H1 (cell line): ENCODE data around the gene PROK1. TPM values are rescaled to one million over a fixed set of nuclear protein-coding genes. Genes with fewer than 3 reads are reported as not detected.

Experiments
- CTCF ChIA-PET: fragments of 300-600 bp; sonication (Branson Sonifier 250); formaldehyde crosslinking; loops from one replicate; lab custom pipeline; 2021; ENCODE audit not compliant: partially characterized antibody; lab: Charles Lee
- POLR2A ChIA-PET: fragments of 300-600 bp; sonication (Branson Sonifier 250); formaldehyde crosslinking; loops from one replicate; lab custom pipeline; 2021; ENCODE audit warnings: inconsistent platforms; ENCODE audit not compliant: partially characterized antibody; lab: Charles Lee
- DNase-seq, 2 experiments: peaks; one replicate each; pipeline versions ENCODE4 v3.0.0 to v3.0.0-alpha.2; 2010 to 2022; ENCODE audit warnings: low spot score in 2 of 2, low read depth in 1 of 2, mixed read lengths in 1 of 2
- FAIRE-seq: peaks from 2 replicates; lab custom pipeline; 2011; peaks lifted over from hg19 to GRCh38; lab: Jason Lieb, UNC
- H2AFZ ChIP-seq: 2 replicates; pipeline ENCODE4 v1.8.1; 2012; ENCODE audit warnings: low read length, inconsistent platforms
- H2AK5ac ChIP-seq: 2 replicates; pipeline ENCODE4 v1.6.1; 2013; ENCODE audit warnings: low read depth, low read length
- H2BK120ac ChIP-seq: replicated peaks from 2 replicates; pipeline ENCODE3; 2013; ENCODE audit warnings: low read depth, low read length, inconsistent platforms
- H2BK12ac ChIP-seq: 2 replicates; pipeline ENCODE4 v1.6.1; 2013; ENCODE audit warnings: low read depth, low read length
- H2BK15ac ChIP-seq: 2 replicates; pipeline ENCODE4 v1.6.1; 2013; ENCODE audit warnings: low read length
- H2BK20ac ChIP-seq: 2 replicates; pipeline ENCODE4 v1.6.1; 2013; ENCODE audit warnings: low read length
- H2BK5ac ChIP-seq: 2 replicates; pipeline ENCODE4 v1.6.1; 2013; ENCODE audit warnings: low read depth, low read length
- H3K14ac ChIP-seq: 2 replicates; pipeline ENCODE4 v1.6.1; 2013; ENCODE audit warnings: inconsistent platforms; ENCODE audit not compliant: insufficient read length
- H3K18ac ChIP-seq: 2 replicates; pipeline ENCODE4 v1.6.1; 2013; ENCODE audit warnings: low read length; ENCODE audit errors: extremely low read depth
- H3K23ac ChIP-seq: 2 replicates; pipeline ENCODE4 v1.6.1; 2013; ENCODE audit warnings: inconsistent platforms; ENCODE audit not compliant: insufficient read length
- H3K23me2 ChIP-seq: 2 replicates; pipeline ENCODE4 v1.6.1; 2013; ENCODE audit warnings: low read depth, low read length
- H3K27ac ChIP-seq: 2 replicates; pipeline ENCODE4 v1.6.1; 2011; ENCODE audit warnings: low read depth, low read length, inconsistent platforms
- H3K27me3 ChIP-seq, 4 experiments: replicated peaks in 1 of 4; 1 replicate in 1 of 4; 2 replicates in 3 of 4; pipeline versions ENCODE4 v1.6.1 to v1.8.1; 2011 to 2013; ENCODE audit warnings: low read length in 3 of 4, mild to moderate bottlenecking in 3 of 4, inconsistent platforms in 2 of 4, mixed read lengths in 2 of 4, moderate library complexity in 1 of 4; ENCODE audit not compliant: control insufficient read depth in 3 of 4, insufficient read depth in 3 of 4; ENCODE audit errors: extremely low read depth in 1 of 4
- H3K36me3 ChIP-seq, 4 experiments: 2 replicates each; pipeline versions ENCODE4 v1.6.1 to v1.8.1; 2011 to 2013; ENCODE audit warnings: mild to moderate bottlenecking in 4 of 4, low read length in 3 of 4, moderate library complexity in 2 of 4, control low read depth in 1 of 4, inconsistent platforms in 1 of 4; ENCODE audit not compliant: insufficient read depth in 4 of 4, control insufficient read depth in 2 of 4
- H3K4ac ChIP-seq: replicated peaks from 2 replicates; pipeline ENCODE3; 2013; ENCODE audit warnings: low read length, low read depth, mixed read lengths, inconsistent platforms; ENCODE audit not compliant: insufficient read length
- H3K4me1 ChIP-seq, 4 experiments: replicated peaks in 1 of 4; 1 replicate in 1 of 4; 2 replicates in 3 of 4; pipeline versions ENCODE4 v1.6.1 to v1.8.1; 2011 to 2013; ENCODE audit warnings: low read length in 3 of 4, inconsistent platforms in 2 of 4, mixed read lengths in 1 of 4; ENCODE audit not compliant: insufficient read depth in 4 of 4, control insufficient read depth in 3 of 4
- H3K4me2 ChIP-seq, 2 experiments: 2 replicates each; pipeline versions ENCODE4 v1.6.1 to v1.8.1; 2011 to 2013; ENCODE audit warnings: low read depth in 2 of 2, low read length in 2 of 2, control low read depth in 1 of 2, inconsistent platforms in 1 of 2, mild to moderate bottlenecking in 1 of 2; ENCODE audit not compliant: insufficient read depth in 1 of 2
- H3K4me3 ChIP-seq, 4 experiments: fragments of 200-600, 300-600 bp in 1 of 4; sonication (generic), shearing (Covaris generic), sonication (Bioruptor Twin) in 1 of 4; 2 replicates each; pipeline versions ENCODE4 v1.5.1 to v1.8.1; 2011 to 2016; ENCODE audit warnings: low read length in 4 of 4, low read depth in 3 of 4, control low read depth in 2 of 4, inconsistent platforms in 2 of 4, mild to moderate bottlenecking in 2 of 4, mixed read lengths in 1 of 4, moderate library complexity in 1 of 4; ENCODE audit not compliant: insufficient read depth in 2 of 4; ENCODE audit errors: extremely low read depth in 1 of 4
- H3K56ac ChIP-seq: replicated peaks from 2 replicates; pipeline ENCODE3; 2013; ENCODE audit warnings: low read depth, mild to moderate bottlenecking, mixed read lengths, low read length, inconsistent platforms; ENCODE audit not compliant: insufficient read length
- H3K79me1 ChIP-seq: 2 replicates; pipeline ENCODE4 v1.6.1; 2013; ENCODE audit warnings: low read depth, low read length, control low read depth
- H3K79me2 ChIP-seq, 2 experiments: 2 replicates each; pipeline versions ENCODE4 v1.6.1 to v1.8.1; 2012 to 2013; ENCODE audit warnings: low read length in 2 of 2, mild to moderate bottlenecking in 2 of 2, inconsistent platforms in 1 of 2; ENCODE audit not compliant: insufficient read depth in 2 of 2, control insufficient read depth in 1 of 2
- H3K9ac ChIP-seq, 4 experiments: replicated peaks in 1 of 4; 1 replicate in 1 of 4; 2 replicates in 3 of 4; pipeline versions ENCODE4 v1.6.1 to v1.8.1; 2011 to 2013; ENCODE audit warnings: low read depth in 3 of 4, low read length in 3 of 4, control low read depth in 2 of 4, mild to moderate bottlenecking in 2 of 4, moderate library complexity in 2 of 4, inconsistent platforms in 1 of 4; ENCODE audit errors: extremely low read depth in 1 of 4
- H3K9me3 ChIP-seq, 2 experiments: 2 replicates each; pipeline versions ENCODE4 v1.6.1 to v1.8.1; 2012 to 2013; ENCODE audit warnings: mild to moderate bottlenecking in 2 of 2, moderate library complexity in 2 of 2, control low read depth in 1 of 2, inconsistent platforms in 1 of 2, low read depth in 1 of 2, low read length in 1 of 2, mixed read lengths in 1 of 2; ENCODE audit not compliant: insufficient read depth in 2 of 2
- H4K20me1 ChIP-seq, 2 experiments: replicated peaks in 1 of 2; 2 replicates each; pipeline versions ENCODE3 to v1.8.1; 2011 to 2013; ENCODE audit warnings: inconsistent platforms in 2 of 2, low read length in 2 of 2, mild to moderate bottlenecking in 1 of 2; ENCODE audit not compliant: insufficient read depth in 2 of 2, control insufficient read depth in 1 of 2
- H4K5ac ChIP-seq: 2 replicates; pipeline ENCODE4 v1.6.1; 2013; ENCODE audit warnings: low read length, low read depth, mixed read lengths, inconsistent platforms; ENCODE audit not compliant: insufficient read length
- H4K8ac ChIP-seq: 2 replicates; pipeline ENCODE4 v1.8.0; 2013; ENCODE audit warnings: mild to moderate bottlenecking, moderate library complexity, low read length, inconsistent platforms; ENCODE audit not compliant: insufficient read depth; ENCODE audit errors: extremely low read depth
- H4K91ac ChIP-seq: replicated peaks from 2 replicates; pipeline ENCODE3; 2013; ENCODE audit warnings: low read length, mixed read lengths, inconsistent platforms; ENCODE audit not compliant: insufficient read length
- EZH2 ChIP-seq: fragments of 200-600 bp; sonication (generic); IDR thresholded peaks from 2 replicates; pipeline ENCODE4 v1.7.1; 2012; ENCODE audit warnings: low read depth, mild to moderate bottlenecking, moderate library complexity, low read length, inconsistent platforms; ENCODE audit not compliant: severe bottlenecking
- WGBS, 2 experiments: shearing (Covaris generic) in 1 of 2; methylation state at CpG; one replicate each; pipeline versions ENCODE4 v1.1.6 to v1.1.7; 2013 to 2015; ENCODE audit warnings: low lambda C conversion rate in 2 of 2, mixed read lengths in 2 of 2, inconsistent platforms in 1 of 2, low coverage in 1 of 2, missing lambda C conversion rate in 1 of 2; ENCODE audit not compliant: insufficient replicate concordance in 2 of 2, insufficient coverage in 1 of 2, insufficient read length in 1 of 2; ENCODE audit errors: extremely low coverage in 1 of 2, missing lambda C conversion rate in 1 of 2; 5-methylcytosine and 5-hydroxymethylcytosine counted together
- polyA plus RNA-seq, 7 experiments: library from polyadenylated mRNA; depleted of rRNA in 3 of 7; stranded (reverse) in 5 of 7; unstranded in 2 of 7; fragments of >200 nt in 5 of 7; fragments of 200-250 nt in 2 of 7; gene quantifications; 1 replicate in 5 of 7; 2 replicates in 1 of 7; 4 replicates in 1 of 7; pipeline versions ENCODE4 v1.2.1 to v1.2.3, GENCODE V29; 2011 to 2013; ENCODE audit warnings: missing spikeins in 2 of 7, mixed read lengths in 2 of 7
- total RNA-seq: library from RNA; stranded (reverse); fragmentation: NEBNext Ultra II Directional; extraction: Animal tissue kit (Norgen Biotek cat#: 25700); gene quantifications from 2 replicates; pipeline ENCODE4 v1.2.1, GENCODE V29; 2021

The PROK1 gene
- total and polyA plus RNA-seq, 2 of the 8 experiments (the other 6 are each of a cell fraction or from before 2014, with no cell fraction given) = 0.12 TPM; not detected in 1

- no peak for FAIRE-seq
Observed at GRCh38 chr1:110430366-110430765, 20.6 kb upstream of the PROK1 start.

More at GRCh38 chr1:110430366-110430765, 20.6 kb upstream of the PROK1 start:
- Histone ChIP-seq H3K4ac (no peak overlapping the region), H3K14ac (no peak overlapping the region), H3K9ac (no peak overlapping the region), H2BK15ac (no peak overlapping the region), H4K91ac (no peak overlapping the region), H4K5ac (no peak overlapping the region), H2BK120ac (no peak overlapping the region), H4K8ac (no peak overlapping the region), H3K79me1 (no peaks in the 10 kb centered on the region), H3K18ac (no peak overlapping the region), H3K4me1 (peaks cover 3 to 9% (median 7%) of the 10 kb centered on the region in 4 experiments; a peak in 6 of 7 replicates), H3K36me3 (no peaks in the 10 kb centered on the region), H3K27me3 (no peaks in the 10 kb centered on the region), H3K79me2 (no peaks in the 10 kb centered on the region), H2AFZ (no peak overlapping the region), H3K23ac (no peak overlapping the region), H2AK5ac (no peak overlapping the region), H3K27ac (no peak overlapping the region), H3K4me3 (no peak overlapping the region), H3K56ac (no peak overlapping the region), H3K4me2 (no peak overlapping the region), H2BK12ac (no peak overlapping the region), H4K20me1 (no peaks in the 10 kb centered on the region), H2BK20ac (no peak overlapping the region), H3K23me2 (no peaks in the 10 kb centered on the region), H2BK5ac (no peak overlapping the region), H3K9me3 (no peaks in the 10 kb centered on the region)
- TF ChIP-seq EZH2 = no peak
- ChIA-PET CTCF (interaction anchor here (0.8 to 35.1 kb wide), 9 partner anchors 10 to 229 kb away, joined by 3 to 828 read pairs (median 12); partner anchors contain the start of genes LAMTOR5 and PROK1), POLR2A (interaction anchor here (1.5 to 1.8 kb wide), 3 partner anchors 9 to 22 kb away, joined by 3 to 7 read pairs (median 4); no protein-coding TSS in a partner anchor)
- 87% methylated on average over 6 of the region's 6 CpGs; no CpG with 5 or more reads in 1 of the 2 experiments for WGBS, 2 experiments
- DNase-seq = no peak
